Measurements from ENCODE around the gene NTSR2.

DNA sequence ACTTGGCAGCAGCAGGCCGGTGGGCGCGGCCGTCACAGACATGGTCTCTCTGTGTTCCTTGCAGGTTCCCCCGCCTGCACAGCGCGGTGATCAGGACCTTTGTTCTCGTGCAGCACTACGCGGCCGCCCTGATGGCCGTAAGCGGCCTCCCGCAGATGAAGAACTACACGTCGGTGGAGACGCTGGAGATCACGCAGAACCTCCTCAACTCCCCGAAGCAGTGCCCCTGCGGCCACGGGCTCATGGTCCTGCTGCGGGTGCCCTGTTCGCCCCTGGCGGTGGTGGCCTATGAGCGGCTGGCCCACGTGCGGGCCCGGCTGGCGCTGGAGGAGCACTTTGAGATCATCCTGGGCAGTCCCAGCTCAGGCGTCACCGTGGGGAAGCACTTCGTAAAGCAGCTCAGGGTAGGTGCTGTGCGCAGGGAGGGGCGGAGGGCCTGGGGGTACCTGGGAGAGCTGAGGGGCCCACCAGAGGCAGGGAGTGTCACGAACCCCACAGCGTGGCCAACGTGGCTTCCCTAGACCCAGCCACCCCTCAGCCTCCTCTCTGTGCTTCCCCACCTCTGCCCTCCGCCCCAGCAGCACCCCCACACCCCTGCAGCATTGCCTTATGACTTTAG is 59.3 kb downstream of the NTSR2 start:
- TF ChIP-seq, protein P1, sequence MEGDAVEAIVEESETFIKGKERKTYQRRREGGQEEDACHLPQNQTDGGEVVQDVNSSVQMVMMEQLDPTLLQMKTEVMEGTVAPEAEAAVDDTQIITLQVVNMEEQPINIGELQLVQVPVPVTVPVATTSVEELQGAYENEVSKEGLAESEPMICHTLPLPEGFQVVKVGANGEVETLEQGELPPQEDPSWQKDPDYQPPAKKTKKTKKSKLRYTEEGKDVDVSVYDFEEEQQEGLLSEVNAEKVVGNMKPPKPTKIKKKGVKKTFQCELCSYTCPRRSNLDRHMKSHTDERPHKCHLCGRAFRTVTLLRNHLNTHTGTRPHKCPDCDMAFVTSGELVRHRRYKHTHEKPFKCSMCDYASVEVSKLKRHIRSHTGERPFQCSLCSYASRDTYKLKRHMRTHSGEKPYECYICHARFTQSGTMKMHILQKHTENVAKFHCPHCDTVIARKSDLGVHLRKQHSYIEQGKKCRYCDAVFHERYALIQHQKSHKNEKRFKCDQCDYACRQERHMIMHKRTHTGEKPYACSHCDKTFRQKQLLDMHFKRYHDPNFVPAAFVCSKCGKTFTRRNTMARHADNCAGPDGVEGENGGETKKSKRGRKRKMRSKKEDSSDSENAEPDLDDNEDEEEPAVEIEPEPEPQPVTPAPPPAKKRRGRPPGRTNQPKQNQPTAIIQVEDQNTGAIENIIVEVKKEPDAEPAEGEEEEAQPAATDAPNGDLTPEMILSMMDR (IDR thresholded peaks at IDR 0.05) = no peak
- TF ChIP-seq POLR2A (IDR thresholded peaks at IDR 0.05) (no peak), EP300 (IDR thresholded peaks at IDR 0.05) (no peak)

Data from tibial nerve (tissue), 4 donors.